Measurements from ENCODE around the gene AR. TPM values are rescaled to one million over a fixed set of nuclear protein-coding genes. Genes with fewer than 3 reads are reported as not detected.

Gene AR
- total RNA-seq, 1 experiment from 2014 or later = 3.7 TPM

DNA sequence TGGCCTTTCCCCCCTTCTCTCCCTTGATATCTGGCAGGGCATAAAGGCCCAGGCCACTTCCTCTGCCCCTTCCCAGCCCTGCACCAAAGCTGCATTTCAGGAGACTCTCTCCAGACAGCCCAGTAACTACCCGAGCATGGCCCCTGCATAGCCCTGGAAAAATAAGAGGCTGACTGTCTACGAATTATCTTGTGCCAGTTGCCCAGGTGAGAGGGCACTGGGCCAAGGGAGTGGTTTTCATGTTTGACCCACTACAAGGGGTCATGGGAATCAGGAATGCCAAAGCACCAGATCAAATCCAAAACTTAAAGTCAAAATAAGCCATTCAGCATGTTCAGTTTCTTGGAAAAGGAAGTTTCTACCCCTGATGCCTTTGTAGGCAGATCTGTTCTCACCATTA is 183.8 kb downstream of the AR start:
- no peak for DNase-seq (ENCODE audit: low spot score)

DNA sequence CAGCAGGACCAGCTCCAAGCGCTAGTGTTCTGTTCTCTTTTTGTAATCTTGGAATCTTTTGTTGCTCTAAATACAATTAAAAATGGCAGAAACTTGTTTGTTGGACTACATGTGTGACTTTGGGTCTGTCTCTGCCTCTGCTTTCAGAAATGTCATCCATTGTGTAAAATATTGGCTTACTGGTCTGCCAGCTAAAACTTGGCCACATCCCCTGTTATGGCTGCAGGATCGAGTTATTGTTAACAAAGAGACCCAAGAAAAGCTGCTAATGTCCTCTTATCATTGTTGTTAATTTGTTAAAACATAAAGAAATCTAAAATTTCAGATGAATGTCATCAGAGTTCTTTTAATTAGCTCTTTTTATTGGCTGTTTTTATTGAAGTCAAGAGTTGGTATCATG is 186.5 kb downstream of the AR start:
- no peak for DNase-seq (ENCODE audit: low spot score)

DNA sequence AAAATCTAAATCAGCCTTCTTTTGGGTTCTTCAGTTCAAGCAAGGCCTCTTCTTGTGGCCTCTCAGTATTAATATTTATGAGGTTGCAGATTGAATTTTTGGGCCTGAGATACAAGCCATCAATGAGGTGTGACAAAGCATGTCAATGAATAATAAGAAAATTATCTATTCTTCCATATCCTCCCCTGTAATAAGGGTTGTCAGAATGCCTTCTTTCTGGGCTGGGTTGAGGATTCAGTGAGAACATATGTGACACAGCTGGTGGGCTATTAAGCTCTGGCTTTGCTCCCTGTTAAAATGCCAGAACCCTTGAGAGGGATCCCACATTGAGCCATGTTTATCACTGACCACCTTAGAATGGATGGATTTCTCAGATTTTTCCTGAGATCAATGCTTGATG is 187.2 kb downstream of the AR start:
- no peak for DNase-seq (ENCODE audit: low spot score)

GRCh38 chrX:67732864-67733263 is 189.0 kb downstream of the AR start:
- no peak for DNase-seq (ENCODE audit: low spot score)

- no peak for DNase-seq (ENCODE audit: low spot score)
Observed at GRCh38 chrX:67734111-67734753, 190.4 kb downstream of the AR start.

GRCh38 chrX:67749536-67749935 is 205.7 kb downstream of the AR start:
- DNase-seq (ENCODE audit: low spot score) = no peak

DNA sequence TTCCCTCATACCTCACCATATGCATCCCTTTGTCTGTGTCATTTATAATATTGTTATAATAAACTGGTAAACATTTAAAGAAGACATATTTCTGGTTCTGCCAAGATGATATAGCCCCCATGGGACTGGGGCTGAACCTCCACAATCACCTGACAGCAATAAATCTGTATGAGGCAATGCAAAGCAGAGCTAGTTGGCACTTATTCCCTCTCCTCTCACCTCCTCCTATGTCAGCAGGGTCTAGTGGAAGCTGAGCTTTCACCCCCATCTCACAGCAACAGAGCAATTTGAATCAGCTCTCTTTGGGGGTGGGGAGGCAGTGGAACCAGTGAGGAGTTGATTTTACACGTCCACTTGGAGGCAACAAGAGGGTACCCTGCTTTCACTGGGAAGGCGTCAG is 206.9 kb downstream of the AR start:
- DNase-seq (ENCODE audit: low spot score) = no peak

- DNase-seq (ENCODE audit: low spot score) = no peak
Observed at GRCh38 chrX:67759018-67759417, 215.2 kb downstream of the AR start.

- no peak for DNase-seq (ENCODE audit: low spot score)
Observed at GRCh38 chrX:67777148-67777547, 233.3 kb downstream of the AR start.

GRCh38 chrX:67779099-67779498 is 235.3 kb downstream of the AR start:
- no peak for DNase-seq (ENCODE audit: low spot score)
